ENCODE measurements around the gene STK32A.

DNA sequence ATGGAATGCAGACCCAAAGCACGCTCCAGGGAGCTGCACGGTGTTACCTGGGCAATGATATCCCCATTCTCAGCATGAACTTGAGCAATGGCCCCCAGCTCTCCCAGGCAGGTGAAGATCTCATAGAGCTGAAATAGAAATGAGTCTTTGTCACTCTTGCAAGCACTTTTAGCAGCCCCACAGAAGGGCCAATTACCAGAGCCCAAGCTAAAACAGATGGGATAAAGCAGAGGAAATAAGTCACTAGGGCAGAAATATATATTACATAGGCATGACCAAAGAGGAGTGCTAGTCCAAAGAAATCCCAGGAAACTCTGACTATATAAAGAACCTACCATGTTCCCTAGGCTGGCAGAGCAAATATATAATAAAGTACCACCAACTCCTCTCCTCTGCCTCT is 177.7 kb downstream of the STK32A start:
- no peak for TF ChIP-seq CTCF (conservative IDR thresholded peaks at IDR 0.05)
- TF ChIP-seq ZFX (IDR thresholded peaks at IDR 0.05) = no peak

Measured in C4-2B (cell line).